Activated CD8-positive, alpha-beta T cell treated with anti-CD3 and anti-CD28 coated beads for 36 hours (primary cell): Measurements from ENCODE around the gene ANKRD66. TPM values are rescaled to one million over a fixed set of nuclear protein-coding genes. Genes with fewer than 3 reads are reported as not detected.

ENCODE experiments used
- ATAC-seq: fragments of 200-7000 bp; cut with Tn5 transposase; one replicate; pipeline ENCODE4 v1.10.0; 2021; ENCODE audit warnings: mild to moderate bottlenecking, moderate library complexity
- CTCF ChIA-PET: fragments of 350-600 bp; sonication (Branson Sonifier 250); formaldehyde crosslinking; loops from one replicate; lab custom pipeline; 2021; ENCODE audit warnings: antibody characterized with exemption; lab: Charles Lee
- POLR2A ChIA-PET: fragments of 350-600 bp; sonication (Branson Sonifier 250); formaldehyde crosslinking; loops from one replicate; lab custom pipeline; 2021; ENCODE audit warnings: antibody characterized with exemption; lab: Charles Lee
- DNase-seq: peaks from one replicate; pipeline ENCODE4 v3.0.0-alpha.2; 2020
- H3K27ac Mint-ChIP-seq: one replicate; pipeline ENCODE4 v1.8.0; 2021; ENCODE audit warnings: mild to moderate bottlenecking, mixed read lengths
- H3K27me3 Mint-ChIP-seq: one replicate; pipeline ENCODE4 v1.8.0; 2021; ENCODE audit warnings: mixed read lengths
- H3K36me3 Mint-ChIP-seq: one replicate; pipeline ENCODE4 v1.8.0; 2021; ENCODE audit warnings: low read depth, mixed read lengths
- H3K4me1 Mint-ChIP-seq: one replicate; pipeline ENCODE4 v1.8.0; 2021; ENCODE audit warnings: low read depth, mixed read lengths
- H3K4me3 Mint-ChIP-seq: one replicate; pipeline ENCODE4 v1.8.0; 2021; ENCODE audit warnings: mild to moderate bottlenecking, moderate library complexity, mixed read lengths
- H3K9me3 Mint-ChIP-seq: one replicate; pipeline ENCODE4 v1.8.0; 2021; ENCODE audit warnings: mixed read lengths
- intact Hi-C: fragments of 100-400 bp; cut with micrococcal nuclease; formaldehyde crosslinking; loops from one replicate; pipeline ENCODE4 v1.10.0; 2022
- total RNA-seq, 2 experiments: library from RNA; stranded (reverse); gene quantifications; one replicate each; pipeline ENCODE4 v1.2.3, GENCODE V29; 2021
- TF ChIP-seq, protein P1 (sequence below): fragments of 200-600 bp; IDR thresholded peaks from one replicate; pipeline ENCODE4 v1.8.0; 2022; ENCODE audit warnings: antibody characterized with exemption, mild to moderate bottlenecking

Gene ANKRD66
- total RNA-seq, 2 experiments from 2014 or later = not detected

DNA sequence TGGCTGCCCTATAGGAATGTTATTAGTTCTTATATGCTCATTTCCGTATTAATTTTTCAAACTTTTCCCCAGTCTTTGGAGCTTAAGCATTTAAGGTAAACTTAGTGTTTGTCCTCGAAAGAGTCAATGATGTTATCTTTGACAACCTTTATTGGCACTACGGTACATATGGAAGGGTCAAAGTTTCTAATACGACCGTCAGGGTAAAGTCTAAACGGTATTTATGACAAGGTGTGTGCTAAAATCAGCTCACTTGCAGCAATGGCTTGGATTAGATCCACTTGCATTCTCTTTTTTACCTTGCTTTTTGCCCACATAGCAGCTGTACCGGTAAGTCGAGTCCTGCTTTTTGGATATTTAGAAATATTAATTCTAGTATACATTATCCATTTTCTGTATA is 46.4 kb downstream of the ANKRD66 start, which contains the start of gene MEP1A:
Gene MEP1A, plus strand, starts transcription at position 252 of the 400 bp plus-strand sequence. Its CDS starts 10 bp downstream, at position 262.
- ChIA-PET CTCF (no interaction called here), POLR2A (no interaction called here)
- Mint-ChIP-seq H3K9me3 (no peaks in the 10 kb centered on the region), H3K4me3 (no peak within 1 kb of the TSS), H3K27me3 (peaks cover 5% of the 10 kb centered on the region), H3K27ac (no peak within 1 kb of the TSS), H3K4me1 (no peaks in the 10 kb centered on the region), H3K36me3 (no peaks in the 10 kb centered on the region)
- intact Hi-C loops = no loop called here
- no peak for DNase-seq
- ATAC-seq = no peak
- TF ChIP-seq, protein P1, sequence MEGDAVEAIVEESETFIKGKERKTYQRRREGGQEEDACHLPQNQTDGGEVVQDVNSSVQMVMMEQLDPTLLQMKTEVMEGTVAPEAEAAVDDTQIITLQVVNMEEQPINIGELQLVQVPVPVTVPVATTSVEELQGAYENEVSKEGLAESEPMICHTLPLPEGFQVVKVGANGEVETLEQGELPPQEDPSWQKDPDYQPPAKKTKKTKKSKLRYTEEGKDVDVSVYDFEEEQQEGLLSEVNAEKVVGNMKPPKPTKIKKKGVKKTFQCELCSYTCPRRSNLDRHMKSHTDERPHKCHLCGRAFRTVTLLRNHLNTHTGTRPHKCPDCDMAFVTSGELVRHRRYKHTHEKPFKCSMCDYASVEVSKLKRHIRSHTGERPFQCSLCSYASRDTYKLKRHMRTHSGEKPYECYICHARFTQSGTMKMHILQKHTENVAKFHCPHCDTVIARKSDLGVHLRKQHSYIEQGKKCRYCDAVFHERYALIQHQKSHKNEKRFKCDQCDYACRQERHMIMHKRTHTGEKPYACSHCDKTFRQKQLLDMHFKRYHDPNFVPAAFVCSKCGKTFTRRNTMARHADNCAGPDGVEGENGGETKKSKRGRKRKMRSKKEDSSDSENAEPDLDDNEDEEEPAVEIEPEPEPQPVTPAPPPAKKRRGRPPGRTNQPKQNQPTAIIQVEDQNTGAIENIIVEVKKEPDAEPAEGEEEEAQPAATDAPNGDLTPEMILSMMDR = no peak

GRCh38 chr6:46794068-46794467 is 47.3 kb downstream of the ANKRD66 start:
- no peaks in the 10 kb centered on the region for H3K9me3 Mint-ChIP-seq
- CTCF ChIA-PET = interaction anchor here (1.0 kb wide), 1 partner anchor 253 kb away, joined by 4 read pairs; no protein-coding TSS in a partner anchor
- H3K27me3 Mint-ChIP-seq = peaks cover 6% of the 10 kb centered on the region

DNA sequence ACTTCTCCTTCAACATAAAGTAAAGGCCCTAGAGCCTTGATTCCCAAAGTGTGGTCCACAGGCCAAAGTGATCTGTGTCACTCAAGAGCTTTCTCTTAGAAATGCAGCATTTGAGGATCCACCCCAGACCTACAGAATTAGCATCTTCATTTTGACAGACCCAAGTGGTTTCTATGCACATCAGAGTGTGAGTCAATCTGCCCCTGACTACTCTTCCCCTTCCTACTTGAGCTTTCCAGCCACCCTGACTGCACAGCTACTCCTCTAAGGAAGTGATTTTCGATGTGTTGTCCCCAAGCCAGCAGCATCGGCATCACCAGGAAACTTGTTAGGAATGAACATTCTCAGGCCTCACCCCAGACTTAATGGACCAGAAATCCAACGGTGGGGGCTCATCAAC is 49.1 kb downstream of the ANKRD66 start:
- CTCF ChIA-PET = no interaction called here
- intact Hi-C loops = no loop called here
- ATAC-seq = no peak

More at GRCh38 chr6:46794068-46794467, 47.3 kb downstream of the ANKRD66 start:
- H3K36me3 Mint-ChIP-seq = no peaks in the 10 kb centered on the region
- TF ChIP-seq, protein P1 = no peak
- no peak overlapping the region for H3K27ac Mint-ChIP-seq
- POLR2A ChIA-PET = no interaction called here
- ATAC-seq (no peak), DNase-seq (no peak)
- H3K4me3 Mint-ChIP-seq = no peak overlapping the region
- H3K4me1 Mint-ChIP-seq = no peaks in the 10 kb centered on the region
- intact Hi-C loops = no loop called here

DNA sequence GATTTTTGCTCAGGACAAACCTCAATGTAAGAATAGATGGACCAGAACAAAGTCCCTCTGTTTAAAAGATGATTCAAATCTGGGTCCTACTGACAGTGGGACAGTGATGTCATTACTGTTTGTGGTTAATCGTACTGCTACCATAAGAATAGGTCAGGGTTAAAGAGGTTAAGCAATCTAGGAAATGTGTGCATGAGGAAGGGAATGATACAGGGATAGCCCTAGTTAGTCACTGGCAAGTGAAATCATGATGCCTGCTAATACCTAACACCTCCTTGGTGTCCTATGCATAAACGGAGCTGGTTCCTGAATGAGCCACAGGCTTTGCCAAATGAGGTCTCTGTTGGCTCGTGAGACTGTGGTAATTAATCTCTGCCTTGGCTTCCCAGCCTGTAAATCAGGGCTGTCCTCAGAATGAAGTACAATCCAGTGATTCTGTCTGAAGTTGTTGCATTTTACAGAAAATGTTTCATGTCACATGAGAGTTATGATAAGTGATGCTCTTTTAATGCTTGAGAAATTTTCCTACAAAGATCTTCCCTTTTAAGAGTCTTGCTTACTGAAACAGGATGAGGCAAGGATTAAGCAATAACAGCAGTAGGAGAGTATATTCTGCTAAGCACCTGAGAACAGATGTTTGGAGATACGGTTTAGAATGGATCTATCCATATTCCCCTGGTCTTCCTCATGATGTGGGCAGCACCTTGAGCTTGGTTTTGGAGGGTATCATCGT is 50.3 kb downstream of the ANKRD66 start:
- H3K4me3 Mint-ChIP-seq = no peak overlapping the region
- no peaks in the 10 kb centered on the region for H3K36me3 Mint-ChIP-seq
- intact Hi-C loops = no loop called here
- POLR2A ChIA-PET = no interaction called here
- H3K27ac Mint-ChIP-seq = no peak overlapping the region
- CTCF ChIA-PET = no interaction called here
- H3K27me3 Mint-ChIP-seq = peaks cover 8% of the 10 kb centered on the region
- TF ChIP-seq, protein P1 = no peak
- no peaks in the 10 kb centered on the region for H3K4me1 Mint-ChIP-seq
- ATAC-seq (no peak), DNase-seq (no peak)
- no peaks in the 10 kb centered on the region for H3K9me3 Mint-ChIP-seq

More for the DNA sequence above, 49.1 kb downstream of the ANKRD66 start:
- POLR2A ChIA-PET = no interaction called here
- no peak for DNase-seq
- Mint-ChIP-seq H3K27me3 (peaks cover 6% of the 10 kb centered on the region), H3K36me3 (no peaks in the 10 kb centered on the region), H3K4me3 (no peak overlapping the region), H3K9me3 (no peaks in the 10 kb centered on the region), H3K27ac (no peak overlapping the region), H3K4me1 (no peaks in the 10 kb centered on the region)
- TF ChIP-seq, protein P1 = no peak

DNA sequence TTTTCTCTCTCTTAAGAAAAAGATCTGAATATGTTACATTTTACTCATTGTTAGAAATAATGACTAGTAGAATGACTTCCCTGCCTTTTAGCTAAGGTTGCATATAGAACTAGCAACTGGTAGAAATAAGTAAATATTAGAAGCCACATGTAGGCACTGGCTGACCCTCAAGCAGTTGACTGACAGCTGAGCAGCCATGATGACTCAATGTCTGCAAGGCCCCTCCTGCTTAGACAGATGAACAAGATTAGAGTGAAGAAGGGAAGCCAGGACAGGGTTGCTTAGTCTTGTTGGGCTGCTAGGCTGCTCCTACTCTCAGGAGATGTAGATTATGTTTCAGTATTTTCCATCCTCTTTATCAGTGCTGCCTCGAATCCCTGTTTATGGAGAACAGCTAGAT is 52.9 kb downstream of the ANKRD66 start:
- TF ChIP-seq, protein P1 = no peak
- H3K27ac Mint-ChIP-seq = no peak overlapping the region
- H3K4me3 Mint-ChIP-seq = no peak overlapping the region
- peaks cover 9% of the 10 kb centered on the region for H3K27me3 Mint-ChIP-seq
- ChIA-PET CTCF (no interaction called here), POLR2A (no interaction called here)
- DNase-seq (no peak), ATAC-seq (no peak)
- no peaks in the 10 kb centered on the region for H3K36me3 Mint-ChIP-seq
- intact Hi-C loops = no loop called here
- no peaks in the 10 kb centered on the region for H3K4me1 Mint-ChIP-seq
- H3K9me3 Mint-ChIP-seq = no peaks in the 10 kb centered on the region
